Measurements from ENCODE around the gene SNX14. TPM values are rescaled to one million over a fixed set of nuclear protein-coding genes. Genes with fewer than 3 reads are reported as not detected.

SNX14 gene
- total and polyA plus RNA-seq, 11 donors = 23.3 to 41.8 (median 31.8) TPM

GRCh38 chr6:85610182-85610895 lies 16.7 kb upstream of the SNX14 start:
- TF ChIP-seq POLR2A (IDR thresholded peaks at IDR 0.05) = no peak
- TF ChIP-seq CTCF (IDR thresholded peaks at IDR 0.05) = no peak
- Histone ChIP-seq H3K9me3 (no peaks in the 10 kb centered on the region), H3K4me1 (no peaks in the 10 kb centered on the region), H3K36me3 (peaks cover 0 to 96% (median 86%) of the 10 kb centered on the region in 9 donors), H3K27ac (no peak overlapping the region), H3K4me3 (no peak overlapping the region), H3K27me3 (no peaks in the 10 kb centered on the region)
- no peak for ATAC-seq
- intact Hi-C loops (cut with DNase I) = no loop called here
- DNase-seq = no peak
- 88 to 93% (median 88%) methylated on average over 2 of the region's 2 CpGs for WGBS, 4 donors

- Histone ChIP-seq H3K27ac (no peak overlapping the region), H3K4me3 (no peak overlapping the region), H3K9me3 (no peaks in the 10 kb centered on the region), H3K36me3 (peaks cover 0 to 22% (median 5%) of the 10 kb centered on the region in 9 donors), H3K27me3 (no peaks in the 10 kb centered on the region), H3K4me1 (no peaks in the 10 kb centered on the region)
- no peak for TF ChIP-seq CTCF (IDR thresholded peaks at IDR 0.05)
- no peak for TF ChIP-seq POLR2A (IDR thresholded peaks at IDR 0.05)
- ATAC-seq = no peak
- no peak for DNase-seq
- intact Hi-C loops (cut with DNase I) = no loop called here
- 88 to 93% (median 91%) methylated on average over 4 of the region's 4 CpGs for WGBS, 4 donors
Observed at GRCh38 chr6:85602100-85602499, 8.4 kb upstream of the SNX14 start.

GRCh38 chr6:85600713-85601313 lies 7.2 kb upstream of the SNX14 start:
- ATAC-seq = no peak
- H3K9me3 ChIP-seq = no peaks in the 10 kb centered on the region

GRCh38 chr6:85594197-85594930 lies 706 bp upstream of the SNX14 start:
- peak overlapping the region; percentile 67 to 94 (median 76) for H3K4me3 ChIP-seq
- no peaks in the 10 kb centered on the region for H3K27me3 ChIP-seq
- H3K36me3 ChIP-seq = peaks cover 0 to 3% (median 0%) of the 10 kb centered on the region in 9 donors
- 0 to 1% (median 1%) methylated on average over 32 to 35 of the region's 35 CpGs for WGBS, 4 donors
- H3K9me3 ChIP-seq = no peaks in the 10 kb centered on the region
- intact Hi-C loops (cut with DNase I) = loop anchor here in 7 of 10 donors (1.0 to 5.0 kb wide), 6 partner anchors 48 to 84 kb away; partner anchors contain the start of gene SYNCRIP (in 4 of the 7)
- peak overlapping the region; percentile 86 to 98 (median 93) for H3K27ac ChIP-seq
- peak in 1 of 5 donors; percentile 53 for DNase-seq
- peaks cover 0 to 31% (median 20%) of the 10 kb centered on the region in 12 donors for H3K4me1 ChIP-seq
- peak in 1 of 4 donors; percentile 16 for ATAC-seq
- TF ChIP-seq CTCF (IDR thresholded peaks at IDR 0.05) (no peak), POLR2A (IDR thresholded peaks at IDR 0.05) (no peak)

More at GRCh38 chr6:85600713-85601313, 7.2 kb upstream of the SNX14 start:
- H3K36me3 ChIP-seq = peaks cover 0 to 12% (median 0%) of the 10 kb centered on the region in 9 donors
- H3K27ac ChIP-seq = no peak overlapping the region
- intact Hi-C loops (cut with DNase I) = no loop called here
- TF ChIP-seq POLR2A (IDR thresholded peaks at IDR 0.05) = no peak
- WGBS, 4 donors = 86 to 89% (median 88%) methylated on average over 11 of the region's 11 CpGs
- no peak overlapping the region for H3K4me3 ChIP-seq
- peak in 1 of 5 donors; percentile 52 for DNase-seq
- no peaks in the 10 kb centered on the region for H3K27me3 ChIP-seq
- no peaks in the 10 kb centered on the region for H3K4me1 ChIP-seq

All from heart left ventricle (tissue), 16 donors.